Caki2 (cell line): ENCODE data around the gene ATF7. TPM values are rescaled to one million over a fixed set of nuclear protein-coding genes. Genes with fewer than 3 reads are reported as not detected.
"Not testable (repeated sequence)": the region's sequence is repeated elsewhere in the genome, so short reads cannot be mapped to it uniquely, and the experiment has no call there.

Experiments used
- DNase-seq: peaks from one replicate; pipeline ENCODE4 v3.0.0-alpha.2; 2015; ENCODE audit warnings: low read depth
- in situ Hi-C: cut with HindIII; loops from 2 replicates; pipeline ENCODE4 v1.10.0; 2016; ENCODE audit warnings: low sequenced_read_pairs, low pct_unique_long_range_greater_than_20kb, mixed read lengths
- total RNA-seq: library from RNA; depleted of rRNA; stranded (reverse); fragments of >200 nt; shearing (Covaris generic); gene quantifications from 2 replicates; pipeline ENCODE4 v1.2.3, GENCODE V29; 2014; ENCODE audit warnings: low replicate concordance

Gene ATF7
- total RNA-seq, 1 experiment from 2014 or later = 5.5 TPM

DNA sequence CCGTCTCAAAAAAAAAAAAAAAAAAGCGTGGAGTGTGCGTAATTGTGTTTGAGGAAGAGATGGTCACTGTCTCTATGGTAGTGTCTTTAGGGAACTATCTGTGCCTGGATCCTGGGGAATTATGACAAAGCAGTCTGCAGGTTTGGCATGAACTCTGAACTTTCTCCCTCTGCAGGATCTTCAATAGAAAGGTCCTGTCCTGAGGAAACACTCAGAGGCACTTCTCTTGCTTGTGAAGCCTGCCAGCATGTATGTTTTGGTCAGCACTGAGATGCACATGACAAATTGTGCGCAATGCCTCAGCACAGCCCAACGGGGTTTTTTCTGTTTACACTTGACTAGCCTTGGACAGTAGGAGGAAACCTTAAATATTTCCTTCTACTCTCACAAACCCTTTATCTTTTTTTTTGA is 46.6 kb downstream of the ATF7 start:
- no peak for DNase-seq
- in situ Hi-C loops = no loop called here

- in situ Hi-C loops = no loop called here
- no peak for DNase-seq
Observed at GRCh38 chr12:53578783-53579182, 47.4 kb downstream of the ATF7 start.

DNA sequence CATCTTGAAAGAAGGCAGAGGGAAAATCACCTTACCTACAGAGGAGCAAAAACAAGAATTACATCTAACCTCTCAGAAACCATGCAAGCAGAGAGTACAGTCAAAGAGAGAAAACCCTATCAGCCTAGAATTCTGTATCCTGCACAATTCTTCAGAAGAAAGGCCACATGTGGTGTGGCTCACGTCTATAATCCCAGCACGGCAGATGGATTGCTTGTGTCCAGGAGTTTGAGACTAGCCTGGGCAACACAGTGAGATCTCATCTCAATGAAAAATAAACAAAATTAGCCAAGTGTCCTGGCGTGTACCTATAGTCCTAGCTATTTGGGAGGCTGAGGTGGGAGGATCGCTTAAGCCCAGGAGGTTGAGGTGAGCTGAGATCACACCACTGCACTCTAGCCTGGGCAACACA is 48.2 kb downstream of the ATF7 start:
- DNase-seq = no peak

DNA sequence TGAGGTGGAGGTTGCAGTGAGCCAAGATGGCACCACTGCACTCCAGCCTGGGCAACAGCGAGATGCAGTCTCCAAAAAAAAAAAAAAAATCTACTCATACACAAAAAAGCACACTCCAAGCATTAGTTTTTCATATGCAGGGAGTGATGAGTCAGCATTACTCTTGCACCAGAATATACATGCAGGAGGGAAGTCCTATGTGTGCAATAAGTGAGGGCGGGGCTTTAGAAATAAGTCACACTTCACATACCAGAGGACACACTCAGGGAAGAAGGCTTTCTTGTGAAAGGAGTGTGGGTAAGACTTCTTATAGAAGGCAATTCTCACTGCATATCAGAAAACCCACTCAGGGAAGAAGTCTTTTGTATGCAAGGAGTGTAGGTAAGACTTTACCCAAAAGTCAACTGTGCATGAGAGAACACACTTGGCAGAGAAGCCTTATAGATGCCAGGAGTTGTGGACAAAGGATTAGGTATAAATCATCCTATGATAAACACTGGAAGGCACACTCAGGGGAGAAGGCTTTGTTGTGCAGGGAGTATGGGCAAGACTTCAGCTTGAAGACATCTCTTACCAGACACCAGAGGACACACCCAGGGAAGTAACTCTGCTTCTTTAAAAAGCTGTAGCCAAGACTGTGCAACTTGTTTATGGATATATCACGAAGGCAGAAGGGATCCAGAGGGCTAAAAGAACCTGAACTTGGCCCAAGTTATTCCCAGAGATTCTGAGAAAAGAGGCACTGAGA is 50.5 kb downstream of the ATF7 start:
- peak; percentile 58 for DNase-seq
- in situ Hi-C loops = no loop called here

More for the DNA sequence above, 48.2 kb downstream of the ATF7 start:
- in situ Hi-C loops = no loop called here

- DNase-seq = no peak
- in situ Hi-C loops = no loop called here
Observed at GRCh38 chr12:53572134-53572758, 53.9 kb downstream of the ATF7 start.

DNA sequence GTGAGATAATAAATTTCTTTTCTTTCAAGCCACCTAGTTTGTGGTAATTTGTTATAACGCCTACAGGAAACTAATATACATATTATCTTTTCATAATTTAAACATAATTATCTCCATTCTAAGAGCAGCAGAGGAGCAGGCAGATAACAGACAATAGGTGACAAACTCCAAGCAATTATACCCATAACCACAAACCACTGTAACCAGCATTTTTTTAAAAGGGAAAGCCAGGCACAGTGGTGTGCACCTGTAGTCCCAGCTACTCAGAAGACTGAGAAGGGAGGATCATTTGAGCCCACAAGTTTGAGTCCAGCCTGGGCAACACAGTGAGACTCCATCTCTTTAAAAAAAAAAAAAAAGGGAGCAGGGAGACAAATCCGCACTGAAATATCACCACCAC is 54.9 kb downstream of the ATF7 start:
- in situ Hi-C loops = no loop called here
- no peak for DNase-seq

DNA sequence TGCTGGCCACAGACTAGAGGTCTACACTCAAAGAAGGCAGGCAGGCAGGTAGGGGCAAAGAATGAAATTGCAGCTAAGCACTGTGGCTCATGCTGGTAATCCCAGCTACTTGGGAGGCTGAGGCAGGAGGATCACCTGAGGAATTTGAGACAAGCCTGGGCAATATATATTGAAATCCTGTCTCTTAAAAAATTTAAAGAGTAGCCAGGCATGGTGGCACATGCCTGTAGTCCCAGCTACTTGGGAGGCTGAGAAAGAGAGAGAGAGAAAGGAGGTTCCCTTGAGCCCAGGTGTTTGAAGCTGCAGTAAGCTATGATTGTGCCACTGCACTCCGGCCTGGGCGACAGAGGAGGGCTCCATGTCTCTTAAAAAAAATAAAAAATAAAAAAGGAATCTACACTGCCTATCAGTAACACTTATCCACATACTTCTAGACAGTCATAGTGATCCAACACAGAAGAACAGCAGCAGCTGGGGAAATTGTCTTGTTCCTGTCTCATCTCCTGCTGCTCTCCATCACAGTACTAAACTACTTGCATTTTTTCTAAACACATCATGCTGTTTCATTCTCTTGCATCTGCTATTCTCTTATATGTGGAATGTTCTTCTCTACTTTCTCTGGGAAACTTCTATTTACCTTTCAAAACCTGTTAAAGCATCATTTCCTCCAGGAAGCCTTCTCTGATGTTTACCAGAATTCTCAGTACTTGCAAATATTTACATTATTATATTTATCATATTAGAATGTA is 57.2 kb downstream of the ATF7 start:
- no peak for DNase-seq

GRCh38 chr12:53567961-53568808 is 58.0 kb downstream of the ATF7 start:
- in situ Hi-C loops = no loop called here
- no peak for DNase-seq

More for the DNA sequence above, 57.2 kb downstream of the ATF7 start:
- in situ Hi-C loops = no loop called here

DNA sequence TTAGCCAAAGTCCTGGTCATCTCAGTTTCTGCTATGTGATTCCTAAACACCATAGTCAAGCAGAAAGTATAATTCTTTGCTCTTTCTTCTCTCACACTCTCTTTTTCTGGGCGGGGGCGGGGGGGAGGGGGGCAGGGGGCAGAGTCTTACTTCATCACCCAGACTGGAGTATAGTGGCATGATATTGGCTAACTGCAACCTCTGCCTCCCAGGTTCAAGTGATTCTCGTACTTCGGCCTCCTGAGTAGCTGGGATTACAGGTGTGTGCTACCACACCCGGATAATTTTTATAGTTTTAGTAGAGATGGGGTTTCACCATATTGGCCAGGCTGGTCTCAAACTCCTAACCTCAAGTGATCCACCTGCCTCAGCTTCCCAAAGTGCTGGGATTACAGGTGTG is 60.8 kb downstream of the ATF7 start:
- in situ Hi-C loops = not testable (repeated sequence)

GRCh38 chr12:53564941-53565340 is 61.2 kb downstream of the ATF7 start:
- no peak for DNase-seq
- in situ Hi-C loops = no loop called here

More for the DNA sequence above, 60.8 kb downstream of the ATF7 start:
- DNase-seq = not testable (repeated sequence)

GRCh38 chr12:53564278-53564677 is 61.9 kb downstream of the ATF7 start:
- no peak for DNase-seq
- in situ Hi-C loops = no loop called here

DNA sequence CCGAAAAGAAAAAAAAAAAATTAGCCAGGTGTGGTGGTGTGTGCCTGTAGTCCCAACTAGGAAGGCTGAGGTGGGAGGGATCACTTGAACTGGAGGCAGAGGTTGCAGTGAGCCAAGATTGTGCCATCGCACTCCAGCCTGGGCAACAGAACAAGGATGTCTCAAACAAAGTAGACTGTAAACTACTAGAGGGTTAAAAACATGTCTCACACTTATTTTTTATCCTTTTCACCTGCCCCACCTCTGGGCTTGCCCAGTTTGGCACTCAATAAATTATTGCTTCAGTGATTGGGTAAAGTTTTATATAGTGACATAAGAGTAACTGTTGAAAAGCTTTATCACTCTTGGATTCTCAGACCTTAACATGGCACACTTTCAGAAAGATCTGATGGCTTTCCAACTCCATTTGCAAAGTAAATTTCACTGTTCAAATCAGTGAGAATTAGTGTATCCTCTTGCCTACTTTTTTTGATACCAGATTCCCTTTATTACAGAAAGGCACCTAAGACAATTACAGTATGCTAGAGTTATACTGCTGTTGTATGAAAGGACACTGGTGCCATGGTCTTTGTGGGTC is 62.6 kb downstream of the ATF7 start:
- DNase-seq = no peak
- in situ Hi-C loops = no loop called here

- peak; percentile 81 for DNase-seq
- in situ Hi-C loops = no loop called here
Observed at GRCh38 chr12:53561590-53561953, 64.6 kb downstream of the ATF7 start.

GRCh38 chr12:53560912-53561589 is 65.1 kb downstream of the ATF7 start:
- DNase-seq = no peak
- in situ Hi-C loops = no loop called here

GRCh38 chr12:53560351-53560750 is 65.8 kb downstream of the ATF7 start:
- in situ Hi-C loops = no loop called here
- no peak for DNase-seq

DNA sequence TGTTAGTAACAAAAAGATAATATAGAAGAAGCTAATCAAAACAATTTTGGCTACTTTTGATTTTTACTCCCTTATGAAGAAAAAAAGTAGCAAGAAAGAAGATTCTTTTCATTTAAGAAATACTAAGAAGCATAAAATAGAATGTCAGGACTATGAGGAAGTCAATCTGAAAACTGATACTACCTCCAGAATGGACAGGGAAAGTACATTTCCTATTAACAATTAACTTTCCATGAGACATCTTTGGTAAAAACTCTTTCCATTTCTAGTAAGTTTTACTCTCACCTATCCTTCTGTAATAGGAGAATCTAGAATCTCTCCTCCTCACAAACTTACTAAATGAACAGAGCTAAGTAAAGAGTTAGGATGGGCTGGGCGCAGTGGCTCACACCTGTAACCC is 67.6 kb downstream of the ATF7 start:
- DNase-seq = peak; percentile 42
- in situ Hi-C loops = no loop called here
